ENCODE data around the gene XYLT1.

Gene XYLT1

DNA sequence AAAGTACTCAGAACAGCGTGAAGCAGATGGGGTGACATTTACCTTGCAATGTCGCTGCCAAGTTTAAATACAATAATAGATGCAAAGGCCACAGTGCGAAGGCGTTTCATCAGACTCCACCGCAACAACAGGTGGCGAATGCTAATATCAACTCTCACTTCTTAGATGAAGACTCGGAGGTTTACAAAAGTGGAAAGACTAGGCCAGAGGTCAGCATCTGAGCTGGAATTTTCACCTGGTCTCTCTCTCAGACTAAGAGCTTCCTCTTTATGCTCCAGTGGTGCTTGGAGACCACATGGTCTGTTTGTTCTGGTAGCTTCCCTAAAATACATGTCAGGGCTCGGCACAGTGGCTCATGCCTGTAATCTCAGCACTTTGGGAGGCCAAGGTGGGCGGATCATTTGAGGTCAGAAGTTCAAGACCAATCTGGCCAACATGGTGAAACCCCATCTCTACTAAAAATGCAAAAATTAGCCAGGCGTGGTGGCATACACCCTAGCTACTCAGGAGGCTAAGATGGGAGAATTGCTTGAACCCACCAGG, 169.1 kb downstream of the XYLT1 start:
- ATAC-seq (replicated peaks) (peak; percentile 87 to 88), DNase-seq (peak; percentile 92)
- Mint-ChIP-seq H3K9me3 (peaks cover 0 to 2% of the 10 kb centered on the region in 2 donors), H3K4me3 (peak overlapping the region in 1 of 2 donors; percentile 6), H3K27ac (peak overlapping the region; percentile 95), H3K27me3 (no peaks in the 10 kb centered on the region), H3K4me1 (peaks cover 51 to 81% of the 10 kb centered on the region in 2 donors), H3K36me3 (peaks cover 12 to 27% of the 10 kb centered on the region in 2 donors)

- ATAC-seq (replicated peaks) (no peak), DNase-seq (no peak)
- peaks cover 12 to 27% of the 10 kb centered on the region in 2 donors for H3K36me3 Mint-ChIP-seq
- peaks cover 0 to 2% of the 10 kb centered on the region in 2 donors for H3K9me3 Mint-ChIP-seq
- peak overlapping the region; percentile 95 for H3K27ac Mint-ChIP-seq
- H3K4me3 Mint-ChIP-seq = peak overlapping the region; percentile 29 to 30
- peaks cover 50 to 84% of the 10 kb centered on the region in 2 donors for H3K4me1 Mint-ChIP-seq
- H3K27me3 Mint-ChIP-seq = no peaks in the 10 kb centered on the region
These were observed 169.6 kb downstream of the XYLT1 start for GRCh38 chr16:17301184-17301583.

GRCh38 chr16:17299790-17300189, 171.0 kb downstream of the XYLT1 start:
- Mint-ChIP-seq H3K4me3 (no peak overlapping the region), H3K27ac (peak overlapping the region; percentile 82), H3K36me3 (peaks cover 6 to 19% of the 10 kb centered on the region in 2 donors), H3K4me1 (peaks cover 41 to 84% of the 10 kb centered on the region in 2 donors), H3K27me3 (no peaks in the 10 kb centered on the region), H3K9me3 (peaks cover 0 to 2% of the 10 kb centered on the region in 2 donors)
- ATAC-seq (replicated peaks) (no peak), DNase-seq (no peak)

GRCh38 chr16:17298238-17298637, 172.5 kb downstream of the XYLT1 start:
- Mint-ChIP-seq H3K4me3 (no peak overlapping the region), H3K4me1 (peaks cover 44 to 84% of the 10 kb centered on the region in 2 donors), H3K36me3 (peaks cover 7 to 16% of the 10 kb centered on the region in 2 donors), H3K27ac (no peak overlapping the region), H3K27me3 (no peaks in the 10 kb centered on the region), H3K9me3 (peaks cover 0 to 2% of the 10 kb centered on the region in 2 donors)
- no peak for ATAC-seq (replicated peaks)
- DNase-seq = no peak

DNA sequence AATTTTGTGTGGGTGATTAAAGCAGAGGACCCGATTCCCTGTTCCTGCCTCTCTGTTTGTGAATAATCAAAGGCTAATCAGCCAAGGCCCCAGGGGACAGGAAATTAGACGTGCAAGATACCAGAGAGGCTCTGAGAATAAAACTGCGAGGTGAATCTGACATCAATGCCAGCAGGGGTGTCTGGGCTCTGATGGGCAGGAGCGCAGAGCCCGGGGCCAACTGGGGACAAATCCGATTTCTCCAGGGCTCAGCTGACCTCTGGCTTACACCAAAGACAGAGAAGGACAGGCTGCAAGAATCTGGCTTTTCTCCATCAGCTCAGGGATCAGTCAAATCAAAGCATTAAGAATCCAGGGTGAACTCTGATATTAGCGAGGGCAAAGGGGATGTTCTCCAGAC, 174.3 kb downstream of the XYLT1 start:
- DNase-seq = no peak
- Mint-ChIP-seq H3K27me3 (no peaks in the 10 kb centered on the region), H3K9me3 (peaks cover 0 to 3% of the 10 kb centered on the region in 2 donors), H3K4me3 (no peak overlapping the region), H3K27ac (peak overlapping the region; percentile 56), H3K36me3 (peaks cover 15 to 24% of the 10 kb centered on the region in 2 donors), H3K4me1 (peaks cover 39 to 84% of the 10 kb centered on the region in 2 donors)
- no peak for ATAC-seq (replicated peaks)

DNA sequence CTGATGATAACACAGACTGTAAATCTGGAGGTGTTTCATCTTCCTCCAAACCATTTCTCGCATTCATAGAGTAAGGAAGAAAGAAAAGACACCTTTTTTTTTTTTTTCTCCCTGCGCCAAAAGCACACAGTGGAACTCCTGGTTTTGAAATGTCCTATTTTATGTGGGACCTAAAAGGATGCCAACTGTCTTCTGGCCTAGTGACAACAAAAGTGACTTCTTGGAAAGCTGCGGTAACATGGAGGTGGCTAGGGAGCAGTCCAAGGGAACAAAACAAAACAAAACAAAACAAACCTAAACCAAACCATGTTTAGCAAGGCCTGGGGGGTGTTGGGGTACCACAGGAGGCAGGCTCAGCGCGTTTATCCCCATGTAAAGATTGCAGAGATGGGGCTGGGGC, 174.8 kb downstream of the XYLT1 start:
- H3K27ac Mint-ChIP-seq = peak overlapping the region; percentile 56
- H3K27me3 Mint-ChIP-seq = no peaks in the 10 kb centered on the region
- H3K4me3 Mint-ChIP-seq = no peak overlapping the region
- H3K36me3 Mint-ChIP-seq = peaks cover 15 to 24% of the 10 kb centered on the region in 2 donors
- H3K9me3 Mint-ChIP-seq = peaks cover 0 to 3% of the 10 kb centered on the region in 2 donors
- ATAC-seq (replicated peaks) (no peak), DNase-seq (no peak)
- peaks cover 39 to 80% of the 10 kb centered on the region in 2 donors for H3K4me1 Mint-ChIP-seq

- Mint-ChIP-seq H3K4me1 (peaks cover 31 to 70% of the 10 kb centered on the region in 2 donors), H3K9me3 (peaks cover 0 to 3% of the 10 kb centered on the region in 2 donors), H3K27ac (no peak overlapping the region), H3K36me3 (peaks cover 15 to 24% of the 10 kb centered on the region in 2 donors), H3K27me3 (no peaks in the 10 kb centered on the region), H3K4me3 (no peak overlapping the region)
- ATAC-seq (replicated peaks) (peak in 1 of 2 donors; percentile 36), DNase-seq (no peak)
These were observed 175.9 kb downstream of the XYLT1 start for GRCh38 chr16:17294856-17295255.

- Mint-ChIP-seq H3K27ac (no peak overlapping the region), H3K4me1 (peaks cover 27 to 69% of the 10 kb centered on the region in 2 donors)
These were observed 176.8 kb downstream of the XYLT1 start for GRCh38 chr16:17293813-17294558.

GRCh38 chr16:17291289-17291688, 179.5 kb downstream of the XYLT1 start:
- peaks cover 0 to 5% of the 10 kb centered on the region in 2 donors for H3K9me3 Mint-ChIP-seq
- DNase-seq = no peak
- ATAC-seq (replicated peaks) = no peak
- peaks cover 35 to 71% of the 10 kb centered on the region in 2 donors for H3K4me1 Mint-ChIP-seq
- no peak overlapping the region for H3K27ac Mint-ChIP-seq
- H3K27me3 Mint-ChIP-seq = no peaks in the 10 kb centered on the region
- no peak overlapping the region for H3K4me3 Mint-ChIP-seq
- peaks cover 26 to 44% of the 10 kb centered on the region in 2 donors for H3K36me3 Mint-ChIP-seq

More at GRCh38 chr16:17293813-17294558, 176.8 kb downstream of the XYLT1 start:
- Mint-ChIP-seq H3K36me3 (peaks cover 20 to 31% of the 10 kb centered on the region in 2 donors), H3K4me3 (no peak overlapping the region), H3K27me3 (no peaks in the 10 kb centered on the region), H3K9me3 (peaks cover 0 to 5% of the 10 kb centered on the region in 2 donors)
- ATAC-seq (replicated peaks) (no peak), DNase-seq (no peak)

DNA sequence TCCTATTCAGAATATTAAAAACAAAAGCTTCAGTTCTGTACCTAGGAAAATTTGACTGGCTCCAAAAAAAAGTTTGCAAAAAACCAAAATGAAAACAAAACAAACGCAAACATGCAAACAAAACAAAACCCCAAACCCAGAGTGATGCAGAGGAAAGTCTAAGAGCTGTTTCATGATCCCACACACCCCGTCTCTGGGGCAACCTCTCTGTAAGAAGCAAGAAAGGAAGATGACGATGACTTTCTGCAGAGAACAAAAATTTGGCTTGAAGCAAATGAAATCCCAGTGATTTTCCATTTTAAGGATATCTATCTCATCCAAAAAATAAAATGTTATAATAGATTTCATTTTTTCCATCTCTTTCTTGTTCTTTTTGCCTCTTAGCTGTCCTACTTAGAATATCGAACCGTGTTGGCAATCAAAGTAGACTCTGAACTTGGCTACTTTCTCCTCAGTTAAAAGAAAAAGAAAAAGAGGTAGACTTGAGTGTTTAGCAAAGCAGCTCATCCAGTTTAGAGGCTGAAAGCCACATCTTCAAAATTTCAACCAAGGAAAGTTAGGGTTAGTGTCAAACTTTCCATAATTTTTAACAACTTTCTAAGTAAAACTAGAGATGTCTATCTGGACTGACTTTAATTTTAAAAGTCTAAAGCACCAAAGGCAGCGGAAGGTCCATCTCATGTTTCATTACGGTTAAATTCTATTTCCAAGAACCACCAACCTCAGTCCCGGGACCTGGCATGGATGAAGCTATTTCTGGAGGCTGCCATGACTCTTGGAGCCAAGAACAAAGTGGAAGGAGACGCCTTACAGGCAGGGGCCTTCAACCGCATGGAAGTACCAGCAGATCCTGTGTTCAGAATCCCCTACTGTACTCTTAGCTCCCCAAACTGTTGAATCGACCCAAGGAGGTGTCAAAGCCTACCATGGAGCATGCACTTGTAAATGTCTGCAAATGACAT, 180.8 kb downstream of the XYLT1 start:
- Mint-ChIP-seq H3K4me1 (peaks cover 42 to 71% of the 10 kb centered on the region in 2 donors), H3K27me3 (no peaks in the 10 kb centered on the region), H3K4me3 (no peak overlapping the region), H3K9me3 (peaks cover 0 to 5% of the 10 kb centered on the region in 2 donors), H3K36me3 (peaks cover 27 to 42% of the 10 kb centered on the region in 2 donors), H3K27ac (peak overlapping the region; percentile 48)
- no peak for ATAC-seq (replicated peaks)
- DNase-seq = no peak

DNA sequence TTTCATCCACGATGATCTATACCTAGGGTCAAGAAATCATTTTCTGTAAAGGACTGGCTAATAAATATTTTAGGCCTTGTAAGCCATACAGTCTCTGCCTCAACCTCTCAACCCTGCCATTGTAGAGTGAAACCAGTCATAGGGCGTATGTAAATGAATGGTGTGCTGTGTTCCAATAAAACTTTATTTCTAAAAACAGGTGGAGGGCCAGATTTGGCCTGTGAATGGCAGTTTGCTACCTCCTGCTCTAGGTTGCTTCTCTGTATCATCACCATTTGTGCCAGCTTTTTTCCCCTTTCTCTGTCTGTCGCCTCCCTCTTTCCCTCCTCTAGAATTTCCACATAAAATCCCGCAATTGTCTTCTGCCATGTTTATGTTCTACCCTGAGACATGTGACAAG, 181.7 kb downstream of the XYLT1 start:
- no peak for ATAC-seq (replicated peaks)
- H3K27ac Mint-ChIP-seq = peak overlapping the region; percentile 48
- H3K27me3 Mint-ChIP-seq = no peaks in the 10 kb centered on the region
- H3K9me3 Mint-ChIP-seq = peaks cover 0 to 5% of the 10 kb centered on the region in 2 donors
- no peak overlapping the region for H3K4me3 Mint-ChIP-seq
- DNase-seq = no peak
- peaks cover 25 to 49% of the 10 kb centered on the region in 2 donors for H3K36me3 Mint-ChIP-seq
- H3K4me1 Mint-ChIP-seq = peaks cover 46 to 71% of the 10 kb centered on the region in 2 donors

GRCh38 chr16:17287166-17287800, 183.5 kb downstream of the XYLT1 start:
- H3K36me3 Mint-ChIP-seq = peaks cover 24 to 43% of the 10 kb centered on the region in 2 donors
- ATAC-seq (replicated peaks) (no peak), DNase-seq (no peak)
- peaks cover 52 to 71% of the 10 kb centered on the region in 2 donors for H3K4me1 Mint-ChIP-seq
- no peaks in the 10 kb centered on the region for H3K27me3 Mint-ChIP-seq
- H3K9me3 Mint-ChIP-seq = peaks cover 0 to 3% of the 10 kb centered on the region in 2 donors
- no peak overlapping the region for H3K4me3 Mint-ChIP-seq
- peak overlapping the region; percentile 89 for H3K27ac Mint-ChIP-seq

- ATAC-seq (replicated peaks) (no peak), DNase-seq (no peak)
- no peaks in the 10 kb centered on the region for H3K27me3 Mint-ChIP-seq
- peaks cover 0 to 3% of the 10 kb centered on the region in 2 donors for H3K9me3 Mint-ChIP-seq
- H3K36me3 Mint-ChIP-seq = peaks cover 22 to 37% of the 10 kb centered on the region in 2 donors
- peak overlapping the region; percentile 37 for H3K27ac Mint-ChIP-seq
- H3K4me1 Mint-ChIP-seq = peaks cover 56 to 78% of the 10 kb centered on the region in 2 donors
- no peak overlapping the region for H3K4me3 Mint-ChIP-seq
These were observed 184.3 kb downstream of the XYLT1 start for GRCh38 chr16:17286443-17286842.
